Body of pancreas (tissue), 4 donors: ENCODE measurements around the gene VANGL1.

Source experiments
- POLR2A ChIP-seq, 3 donors: fragments of 450-650 bp; IDR thresholded peaks; one replicate each; pipeline ENCODE4 v1.6.1; 2016; ENCODE audit warnings: antibody characterized with exemption in 3 of 3, mild to moderate bottlenecking in 2 of 3
- TF ChIP-seq, protein P1 (sequence below), 7 experiments: fragments of 450-650 bp in 4 of 7; fragments of 200-600 bp in 3 of 7; sonication (generic) in 3 of 7; IDR thresholded peaks; one replicate each; pipeline ENCODE4 v1.5.1; 2016 to 2019; ENCODE audit warnings: antibody characterized with exemption in 7 of 7

DNA sequence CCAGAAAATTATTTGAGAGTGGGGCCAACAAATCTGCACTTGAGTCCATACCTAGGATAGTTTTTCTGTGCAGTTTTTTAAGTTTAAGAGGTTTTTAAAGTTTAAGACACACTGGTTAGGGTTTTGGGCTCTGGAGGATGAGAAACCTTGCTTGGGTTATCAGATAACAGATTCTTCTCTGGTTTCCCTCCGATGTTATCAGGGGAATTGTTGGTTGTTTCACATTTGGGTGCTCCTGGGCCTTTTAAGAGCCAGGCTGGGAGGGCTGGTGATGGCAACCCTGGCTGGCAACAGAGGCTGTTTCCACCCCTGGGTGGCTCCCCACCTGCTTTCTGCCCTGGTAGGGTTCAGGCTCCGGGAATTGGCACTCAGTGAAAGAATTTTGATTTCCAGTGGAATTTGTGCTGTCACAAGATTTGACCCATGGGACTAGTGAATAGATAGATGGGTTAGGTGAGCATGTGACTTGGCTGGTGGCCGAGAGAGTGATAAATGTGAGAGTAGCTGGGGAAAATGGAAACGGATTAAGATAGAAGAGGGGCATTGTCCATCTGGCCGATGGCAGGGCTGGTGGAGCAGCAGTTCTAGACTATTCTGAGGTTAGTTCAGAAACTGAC is 14.8 kb downstream of the VANGL1 start:
- TF ChIP-seq, protein P1, sequence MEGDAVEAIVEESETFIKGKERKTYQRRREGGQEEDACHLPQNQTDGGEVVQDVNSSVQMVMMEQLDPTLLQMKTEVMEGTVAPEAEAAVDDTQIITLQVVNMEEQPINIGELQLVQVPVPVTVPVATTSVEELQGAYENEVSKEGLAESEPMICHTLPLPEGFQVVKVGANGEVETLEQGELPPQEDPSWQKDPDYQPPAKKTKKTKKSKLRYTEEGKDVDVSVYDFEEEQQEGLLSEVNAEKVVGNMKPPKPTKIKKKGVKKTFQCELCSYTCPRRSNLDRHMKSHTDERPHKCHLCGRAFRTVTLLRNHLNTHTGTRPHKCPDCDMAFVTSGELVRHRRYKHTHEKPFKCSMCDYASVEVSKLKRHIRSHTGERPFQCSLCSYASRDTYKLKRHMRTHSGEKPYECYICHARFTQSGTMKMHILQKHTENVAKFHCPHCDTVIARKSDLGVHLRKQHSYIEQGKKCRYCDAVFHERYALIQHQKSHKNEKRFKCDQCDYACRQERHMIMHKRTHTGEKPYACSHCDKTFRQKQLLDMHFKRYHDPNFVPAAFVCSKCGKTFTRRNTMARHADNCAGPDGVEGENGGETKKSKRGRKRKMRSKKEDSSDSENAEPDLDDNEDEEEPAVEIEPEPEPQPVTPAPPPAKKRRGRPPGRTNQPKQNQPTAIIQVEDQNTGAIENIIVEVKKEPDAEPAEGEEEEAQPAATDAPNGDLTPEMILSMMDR (IDR thresholded peaks at IDR 0.05), result no peak
- no peak for TF ChIP-seq POLR2A (IDR thresholded peaks at IDR 0.05)
